ENCODE data around the gene FKBP14. TPM values are rescaled to one million over a fixed set of nuclear protein-coding genes. Genes with fewer than 3 reads are reported as not detected.

Gene FKBP14
- total and polyA plus RNA-seq, 2 experiments from 2014 or later: 11.8 to 12.9 TPM

DNA sequence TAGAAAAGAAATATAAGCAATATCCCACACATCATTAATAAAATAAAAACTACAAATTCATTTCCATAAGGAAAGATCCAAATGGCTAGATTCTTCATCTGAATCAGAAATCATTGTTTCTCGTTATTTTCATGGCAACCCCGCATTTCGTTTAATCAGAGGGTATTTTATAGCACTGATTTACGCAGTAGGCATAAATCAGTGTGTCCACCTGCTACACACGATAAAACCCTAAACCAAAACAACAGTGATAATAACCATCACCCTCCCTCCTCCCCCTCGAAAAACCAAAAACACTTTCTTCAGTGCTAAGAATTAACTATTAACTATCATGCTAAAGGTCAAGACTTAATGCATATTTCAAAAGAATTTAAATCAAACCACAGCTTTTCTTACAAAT lies 16.5 kb downstream of the FKBP14 start (continued):
- TF ChIP-seq, protein P1, sequence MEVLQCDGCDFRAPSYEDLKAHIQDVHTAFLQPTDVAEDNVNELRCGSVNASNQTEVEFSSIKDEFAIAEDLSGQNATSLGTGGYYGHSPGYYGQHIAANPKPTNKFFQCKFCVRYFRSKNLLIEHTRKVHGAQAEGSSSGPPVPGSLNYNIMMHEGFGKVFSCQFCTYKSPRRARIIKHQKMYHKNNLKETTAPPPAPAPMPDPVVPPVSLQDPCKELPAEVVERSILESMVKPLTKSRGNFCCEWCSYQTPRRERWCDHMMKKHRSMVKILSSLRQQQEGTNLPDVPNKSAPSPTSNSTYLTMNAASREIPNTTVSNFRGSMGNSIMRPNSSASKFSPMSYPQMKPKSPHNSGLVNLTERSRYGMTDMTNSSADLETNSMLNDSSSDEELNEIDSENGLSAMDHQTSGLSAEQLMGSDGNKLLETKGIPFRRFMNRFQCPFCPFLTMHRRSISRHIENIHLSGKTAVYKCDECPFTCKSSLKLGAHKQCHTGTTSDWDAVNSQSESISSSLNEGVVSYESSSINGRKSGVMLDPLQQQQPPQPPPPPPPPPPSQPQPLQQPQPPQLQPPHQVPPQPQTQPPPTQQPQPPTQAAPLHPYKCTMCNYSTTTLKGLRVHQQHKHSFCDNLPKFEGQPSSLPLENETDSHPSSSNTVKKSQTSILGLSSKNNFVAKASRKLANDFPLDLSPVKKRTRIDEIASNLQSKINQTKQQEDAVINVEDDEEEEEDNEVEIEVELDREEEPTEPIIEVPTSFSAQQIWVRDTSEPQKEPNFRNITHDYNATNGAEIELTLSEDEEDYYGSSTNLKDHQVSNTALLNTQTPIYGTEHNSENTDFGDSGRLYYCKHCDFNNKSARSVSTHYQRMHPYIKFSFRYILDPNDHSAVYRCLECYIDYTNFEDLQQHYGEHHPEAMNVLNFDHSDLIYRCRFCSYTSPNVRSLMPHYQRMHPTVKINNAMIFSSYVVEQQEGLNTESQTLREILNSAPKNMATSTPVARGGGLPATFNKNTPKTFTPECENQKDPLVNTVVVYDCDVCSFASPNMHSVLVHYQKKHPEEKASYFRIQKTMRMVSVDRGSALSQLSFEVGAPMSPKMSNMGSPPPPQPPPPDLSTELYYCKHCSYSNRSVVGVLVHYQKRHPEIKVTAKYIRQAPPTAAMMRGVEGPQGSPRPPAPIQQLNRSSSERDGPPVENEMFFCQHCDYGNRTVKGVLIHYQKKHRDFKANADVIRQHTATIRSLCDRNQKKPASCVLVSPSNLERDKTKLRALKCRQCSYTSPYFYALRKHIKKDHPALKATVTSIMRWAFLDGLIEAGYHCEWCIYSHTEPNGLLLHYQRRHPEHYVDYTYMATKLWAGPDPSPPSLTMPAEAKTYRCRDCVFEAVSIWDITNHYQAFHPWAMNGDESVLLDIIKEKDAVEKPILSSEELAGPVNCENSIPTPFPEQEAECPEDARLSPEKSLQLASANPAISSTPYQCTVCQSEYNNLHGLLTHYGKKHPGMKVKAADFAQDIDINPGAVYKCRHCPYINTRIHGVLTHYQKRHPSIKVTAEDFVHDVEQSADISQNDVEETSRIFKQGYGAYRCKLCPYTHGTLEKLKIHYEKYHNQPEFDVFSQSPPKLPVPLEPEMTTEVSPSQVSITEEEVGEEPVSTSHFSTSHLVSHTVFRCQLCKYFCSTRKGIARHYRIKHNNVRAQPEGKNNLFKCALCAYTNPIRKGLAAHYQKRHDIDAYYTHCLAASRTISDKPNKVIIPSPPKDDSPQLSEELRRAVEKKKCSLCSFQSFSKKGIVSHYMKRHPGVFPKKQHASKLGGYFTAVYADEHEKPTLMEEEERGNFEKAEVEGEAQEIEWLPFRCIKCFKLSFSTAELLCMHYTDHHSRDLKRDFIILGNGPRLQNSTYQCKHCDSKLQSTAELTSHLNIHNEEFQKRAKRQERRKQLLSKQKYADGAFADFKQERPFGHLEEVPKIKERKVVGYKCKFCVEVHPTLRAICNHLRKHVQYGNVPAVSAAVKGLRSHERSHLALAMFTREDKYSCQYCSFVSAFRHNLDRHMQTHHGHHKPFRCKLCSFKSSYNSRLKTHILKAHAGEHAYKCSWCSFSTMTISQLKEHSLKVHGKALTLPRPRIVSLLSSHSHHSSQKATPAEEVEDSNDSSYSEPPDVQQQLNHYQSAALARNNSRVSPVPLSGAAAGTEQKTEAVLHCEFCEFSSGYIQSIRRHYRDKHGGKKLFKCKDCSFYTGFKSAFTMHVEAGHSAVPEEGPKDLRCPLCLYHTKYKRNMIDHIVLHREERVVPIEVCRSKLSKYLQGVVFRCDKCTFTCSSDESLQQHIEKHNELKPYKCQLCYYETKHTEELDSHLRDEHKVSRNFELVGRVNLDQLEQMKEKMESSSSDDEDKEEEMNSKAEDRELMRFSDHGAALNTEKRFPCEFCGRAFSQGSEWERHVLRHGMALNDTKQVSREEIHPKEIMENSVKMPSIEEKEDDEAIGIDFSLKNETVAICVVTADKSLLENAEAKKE (CRISPR knock-in tag; IDR thresholded peaks at IDR 0.05): no peak
- TF ChIP-seq EZH2phosphoT487 (IDR thresholded peaks at IDR 0.05; ENCODE audit: unreplicated experiment): no peak

DNA sequence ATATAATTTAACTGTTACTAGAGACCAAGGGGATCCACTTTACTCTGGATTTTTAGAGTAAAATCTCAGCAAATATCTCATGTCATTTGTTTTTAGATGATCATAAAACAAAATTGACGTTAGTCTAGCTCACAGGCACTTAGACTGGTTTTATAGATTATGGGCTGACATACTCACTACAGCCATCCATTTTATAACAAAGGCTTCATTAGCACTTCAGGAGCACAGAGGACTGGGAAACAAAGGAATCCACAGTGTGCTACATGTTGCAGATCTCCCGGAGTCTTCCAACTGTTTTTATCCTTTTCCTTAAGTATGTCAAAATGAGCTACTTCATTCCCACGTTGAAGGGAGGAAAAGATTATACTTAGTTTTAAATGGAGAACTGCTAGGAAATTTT lies 21.0 kb downstream of the FKBP14 start:
- DNase-seq (ENCODE audit: low spot score) (no peak), ATAC-seq (peak; percentile 69)
- Mint-ChIP-seq H3K9me3 (no peaks in the 10 kb centered on the region), H3K4me3 (no peak overlapping the region), H3K4me1 (peaks cover 15% of the 10 kb centered on the region), H3K36me3 (ENCODE audit: low read depth) (no peaks in the 10 kb centered on the region), H3K27ac (no peak overlapping the region), H3K27me3 (ENCODE audit: insufficient read depth, low read depth, poor library complexity) (no peaks in the 10 kb centered on the region)
- Histone ChIP-seq H4K20me1 (replicated peaks; ENCODE audit: insufficient read depth) (no peaks in the 10 kb centered on the region), H3F3A (replicated peaks; ENCODE audit: low read depth) (no peaks in the 10 kb centered on the region), H3K79me2 (replicated peaks; ENCODE audit: insufficient read depth) (no peaks in the 10 kb centered on the region), H3K4me3 (no peak overlapping the region), H2AFZ (no peak overlapping the region), H3K4me2 (no peak overlapping the region), H3K4me1 (ENCODE audit: insufficient read depth) (peaks cover 10% of the 10 kb centered on the region), H3K9me2 (ENCODE audit: insufficient read depth) (no peaks in the 10 kb centered on the region), H3K36me3 (ENCODE audit: insufficient read depth) (no peaks in the 10 kb centered on the region), H3K27ac (ENCODE audit: low read depth) (no peak overlapping the region), H3K27me3 (ENCODE audit: insufficient read depth) (no peaks in the 10 kb centered on the region)
- TF ChIP-seq POLR2AphosphoS5 (IDR thresholded peaks at IDR 0.05; ENCODE audit: low read depth): no peak
- no peak for TF ChIP-seq NANOG (IDR thresholded peaks at IDR 0.05; ENCODE audit: borderline replicate concordance)
- TF ChIP-seq, protein P1 (CRISPR knock-in tag; IDR thresholded peaks at IDR 0.05): no peak
- TF ChIP-seq, protein P2, sequence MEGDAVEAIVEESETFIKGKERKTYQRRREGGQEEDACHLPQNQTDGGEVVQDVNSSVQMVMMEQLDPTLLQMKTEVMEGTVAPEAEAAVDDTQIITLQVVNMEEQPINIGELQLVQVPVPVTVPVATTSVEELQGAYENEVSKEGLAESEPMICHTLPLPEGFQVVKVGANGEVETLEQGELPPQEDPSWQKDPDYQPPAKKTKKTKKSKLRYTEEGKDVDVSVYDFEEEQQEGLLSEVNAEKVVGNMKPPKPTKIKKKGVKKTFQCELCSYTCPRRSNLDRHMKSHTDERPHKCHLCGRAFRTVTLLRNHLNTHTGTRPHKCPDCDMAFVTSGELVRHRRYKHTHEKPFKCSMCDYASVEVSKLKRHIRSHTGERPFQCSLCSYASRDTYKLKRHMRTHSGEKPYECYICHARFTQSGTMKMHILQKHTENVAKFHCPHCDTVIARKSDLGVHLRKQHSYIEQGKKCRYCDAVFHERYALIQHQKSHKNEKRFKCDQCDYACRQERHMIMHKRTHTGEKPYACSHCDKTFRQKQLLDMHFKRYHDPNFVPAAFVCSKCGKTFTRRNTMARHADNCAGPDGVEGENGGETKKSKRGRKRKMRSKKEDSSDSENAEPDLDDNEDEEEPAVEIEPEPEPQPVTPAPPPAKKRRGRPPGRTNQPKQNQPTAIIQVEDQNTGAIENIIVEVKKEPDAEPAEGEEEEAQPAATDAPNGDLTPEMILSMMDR (conservative IDR thresholded peaks at IDR 0.05; ENCODE audit: low read depth in 2 of 2): no peak
- no peak for TF ChIP-seq EZH2phosphoT487 (IDR thresholded peaks at IDR 0.05; ENCODE audit: unreplicated experiment)
- no peak for TF ChIP-seq CREB1 (CRISPR knock-in tag; IDR thresholded peaks at IDR 0.05; ENCODE audit: low read depth)
- TF ChIP-seq JUNB (IDR thresholded peaks at IDR 0.05; ENCODE audit: unreplicated experiment): no peak
